CD4-positive, alpha-beta T cell (primary cell): ENCODE results near the gene PLCB1. TPM values are rescaled to one million over a fixed set of nuclear protein-coding genes. Genes with fewer than 3 reads are reported as not detected.

Experiments used
- ATAC-seq: fragments of 200-7000 bp; cut with Tn5 transposase; one replicate; pipeline ENCODE4 v1.10.0; 2022; ENCODE audit warnings: mild to moderate bottlenecking; ENCODE audit not compliant: poor library complexity
- CTCF ChIA-PET: fragments of 350-600 bp; sonication (Branson Sonifier 250); formaldehyde crosslinking; loops from one replicate; lab custom pipeline; 2021; ENCODE audit warnings: antibody characterized with exemption, inconsistent platforms; lab: Charles Lee
- POLR2A ChIA-PET: fragments of 350-600 bp; sonication (Branson Sonifier 250); formaldehyde crosslinking; loops from one replicate; lab custom pipeline; 2021; ENCODE audit warnings: antibody characterized with exemption, inconsistent platforms; lab: Charles Lee
- DNase-seq, 14 experiments: peaks; one replicate each; pipeline ENCODE4 v3.0.0-alpha.2; 2013 to 2020; ENCODE audit warnings: mixed read lengths in 2 of 14
- H3K27ac ChIP-seq, 2 donors: one replicate each; pipeline versions ENCODE4 v1.5.1 to v1.7.0; 2013; ENCODE audit warnings: low read length in 2 of 2, low read depth in 1 of 2, mild to moderate bottlenecking in 1 of 2
- H3K27me3 ChIP-seq, 2 experiments: 1 replicate in 1 of 2; 2 replicates in 1 of 2; pipeline versions ENCODE4 v1.6.1 to v1.7.0; 2013; ENCODE audit warnings: low read length in 2 of 2, control low read depth in 1 of 2, mild to moderate bottlenecking in 1 of 2, moderate library complexity in 1 of 2; ENCODE audit not compliant: insufficient read depth in 2 of 2, control insufficient read depth in 1 of 2
- H3K36me3 ChIP-seq: one replicate; pipeline ENCODE4 v1.6.1; 2013; ENCODE audit warnings: low read length, control low read depth; ENCODE audit not compliant: insufficient read depth
- H3K4me1 ChIP-seq: one replicate; pipeline ENCODE4 v1.6.1; 2013; ENCODE audit warnings: low read length, control low read depth; ENCODE audit not compliant: insufficient read depth
- H3K4me3 ChIP-seq: one replicate; pipeline ENCODE4 v1.5.1; 2013; ENCODE audit warnings: mild to moderate bottlenecking, low read length, moderate library complexity
- H3K9me3 ChIP-seq, 2 experiments: 1 replicate in 1 of 2; 2 replicates in 1 of 2; pipeline versions ENCODE4 v1.6.1 to v1.7.0; 2013; ENCODE audit warnings: low read length in 2 of 2, mild to moderate bottlenecking in 2 of 2, control low read depth in 1 of 2, moderate library complexity in 1 of 2; ENCODE audit not compliant: control insufficient read depth in 1 of 2, insufficient read depth in 1 of 2
- H3K27ac Mint-ChIP-seq: one replicate; pipeline ENCODE4 v1.8.0; 2020; ENCODE audit warnings: mixed read lengths
- H3K27me3 Mint-ChIP-seq: one replicate; pipeline ENCODE4 v1.8.0; 2021; ENCODE audit warnings: mixed read lengths
- H3K36me3 Mint-ChIP-seq: one replicate; pipeline ENCODE4 v1.8.0; 2021; ENCODE audit warnings: low read depth, mixed read lengths
- H3K4me1 Mint-ChIP-seq: one replicate; pipeline ENCODE4 v1.8.0; 2021; ENCODE audit warnings: low read depth, mixed read lengths
- H3K4me3 Mint-ChIP-seq: one replicate; pipeline ENCODE4 v1.8.0; 2020; ENCODE audit warnings: mild to moderate bottlenecking, mixed read lengths
- H3K9me3 Mint-ChIP-seq: one replicate; pipeline ENCODE4 v1.8.0; 2020; ENCODE audit warnings: mixed read lengths
- CTCF ChIP-seq: fragments of 200-600 bp; IDR thresholded peaks from one replicate; pipeline ENCODE4 v1.8.0; 2022; ENCODE audit warnings: antibody characterized with exemption, mild to moderate bottlenecking
- intact Hi-C, 2 experiments: fragments of 100-400 bp; cut with DNase I in 1 of 2; cut with micrococcal nuclease in 1 of 2; formaldehyde crosslinking; loops; one replicate each; pipeline versions ENCODE4 v1.15.1 to v1.9.0; 2023 to 2025; cut with DNase I, micrococcal nuclease
- total RNA-seq, 174 experiments: library from RNA in 2 of 174; stranded (reverse) in 2 of 174; gene quantifications; one replicate each; pipeline ENCODE4 v1.2.3 and lab custom pipeline; 2021 to 2026

The PLCB1 gene
- total RNA-seq, 2 experiments from 2014 or later: 3.8 to 5.6 TPM

GRCh38 chr20:8310618-8311017, 178.6 kb downstream of the PLCB1 start:
- H3K36me3 Mint-ChIP-seq: no peaks in the 10 kb centered on the region
- no peaks in the 10 kb centered on the region for H3K36me3 ChIP-seq
- no peak for ATAC-seq
- H3K27ac Mint-ChIP-seq: no peak overlapping the region
- no peak overlapping the region for H3K4me3 Mint-ChIP-seq
- ChIA-PET CTCF (no interaction called here), POLR2A (no interaction called here)
- H3K4me1 Mint-ChIP-seq: peaks cover under 1% of the 10 kb centered on the region
- no peaks in the 10 kb centered on the region for H3K27me3 Mint-ChIP-seq
- no peaks in the 10 kb centered on the region for H3K9me3 ChIP-seq
- H3K27me3 ChIP-seq: no peaks in the 10 kb centered on the region
- no peak for DNase-seq
- H3K9me3 Mint-ChIP-seq: no peaks in the 10 kb centered on the region
- peaks cover 1% of the 10 kb centered on the region for H3K4me1 ChIP-seq
- H3K4me3 ChIP-seq: no peak overlapping the region
- TF ChIP-seq CTCF: no peak
- H3K27ac ChIP-seq: no peak overlapping the region
- intact Hi-C loops: no loop called here

GRCh38 chr20:8313073-8313472, 181.0 kb downstream of the PLCB1 start:
- ChIA-PET POLR2A (no interaction called here), CTCF (no interaction called here)
- intact Hi-C loops: no loop called here
- Mint-ChIP-seq H3K27ac (no peak overlapping the region), H3K9me3 (no peaks in the 10 kb centered on the region), H3K27me3 (no peaks in the 10 kb centered on the region), H3K4me3 (no peak overlapping the region), H3K36me3 (no peaks in the 10 kb centered on the region), H3K4me1 (no peaks in the 10 kb centered on the region)
- H3K27me3 ChIP-seq: no peaks in the 10 kb centered on the region
- no peaks in the 10 kb centered on the region for H3K4me1 ChIP-seq
- H3K4me3 ChIP-seq: no peak overlapping the region
- TF ChIP-seq CTCF: no peak
- H3K9me3 ChIP-seq: no peaks in the 10 kb centered on the region
- no peak overlapping the region for H3K27ac ChIP-seq
- no peaks in the 10 kb centered on the region for H3K36me3 ChIP-seq
- no peak for ATAC-seq
- DNase-seq: no peak

DNA sequence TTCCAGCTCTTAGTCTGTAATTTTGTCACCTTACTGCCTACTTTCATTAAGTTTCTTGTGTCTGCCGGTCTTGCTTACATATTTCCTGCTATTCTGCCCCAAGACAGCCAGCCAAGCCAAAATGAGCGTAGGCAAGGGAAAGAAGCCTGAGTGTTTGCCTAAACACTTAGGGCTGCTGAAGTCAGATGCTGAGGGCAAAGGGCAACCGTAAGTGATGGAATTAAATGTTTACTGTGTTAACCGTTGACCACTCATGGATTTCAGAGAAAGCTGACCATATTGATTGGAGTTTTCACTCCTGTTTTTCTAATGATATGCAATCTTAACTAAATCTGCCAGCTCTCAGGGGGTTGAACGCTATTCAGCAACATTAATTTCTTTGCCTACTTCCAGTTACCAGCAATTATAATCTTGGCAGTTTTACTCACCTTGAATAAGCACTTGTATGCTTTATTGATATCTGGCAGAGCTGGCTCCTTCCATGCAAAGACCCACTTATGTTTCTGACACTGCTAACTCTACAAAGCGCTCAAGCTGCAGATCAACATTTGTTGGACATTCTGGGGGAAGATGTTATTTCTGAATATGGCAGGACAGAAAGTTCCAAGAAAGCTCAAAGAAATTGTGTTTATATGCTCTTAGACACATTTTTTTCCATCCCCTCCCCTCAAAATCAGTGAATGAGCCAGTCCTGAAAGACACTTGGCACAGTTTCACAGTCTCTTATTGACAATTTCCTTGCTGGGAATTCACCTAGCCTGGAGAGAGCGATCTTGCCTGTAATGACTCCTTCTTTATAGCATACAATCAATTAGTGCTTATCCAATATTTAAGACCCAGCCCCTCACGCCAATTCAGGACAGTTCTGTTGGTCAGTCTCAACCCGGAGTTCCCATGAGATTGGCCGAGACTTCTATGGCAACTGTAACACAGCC, 183.8 kb downstream of the PLCB1 start:
- Histone ChIP-seq H3K36me3 (no peaks in the 10 kb centered on the region), H3K9me3 (no peaks in the 10 kb centered on the region), H3K4me3 (no peak overlapping the region), H3K27me3 (no peaks in the 10 kb centered on the region), H3K27ac (no peak overlapping the region), H3K4me1 (no peaks in the 10 kb centered on the region)
- ATAC-seq: no peak
- H3K27me3 Mint-ChIP-seq: no peaks in the 10 kb centered on the region
- H3K36me3 Mint-ChIP-seq: no peaks in the 10 kb centered on the region
- H3K4me3 Mint-ChIP-seq: no peak overlapping the region
- ChIA-PET CTCF (interaction anchor here (0.7 kb wide), 2 partner anchors 375 to 379 kb away, joined by 3 read pairs; no protein-coding TSS in a partner anchor), POLR2A (no interaction called here)
- no peaks in the 10 kb centered on the region for H3K4me1 Mint-ChIP-seq
- no peak for TF ChIP-seq CTCF
- H3K27ac Mint-ChIP-seq: no peak overlapping the region
- no peak for DNase-seq
- intact Hi-C loops: no loop called here
- no peaks in the 10 kb centered on the region for H3K9me3 Mint-ChIP-seq
